HG02852 (cell line): Measurements from ENCODE around the gene SNAPC4.
"Not testable (repeated sequence)": the region's sequence is repeated elsewhere in the genome, so short reads cannot be mapped to it uniquely, and the experiment has no call there.

ENCODE experiments used
- ATAC-seq: cut with Tn5 transposase; IDR thresholded peaks from one replicate; pipeline ENCODE4 v1.9.1; 2021; ENCODE audit warnings: mild to moderate bottlenecking, moderate library complexity; ENCODE audit not compliant: unreplicated experiment

The SNAPC4 gene

DNA sequence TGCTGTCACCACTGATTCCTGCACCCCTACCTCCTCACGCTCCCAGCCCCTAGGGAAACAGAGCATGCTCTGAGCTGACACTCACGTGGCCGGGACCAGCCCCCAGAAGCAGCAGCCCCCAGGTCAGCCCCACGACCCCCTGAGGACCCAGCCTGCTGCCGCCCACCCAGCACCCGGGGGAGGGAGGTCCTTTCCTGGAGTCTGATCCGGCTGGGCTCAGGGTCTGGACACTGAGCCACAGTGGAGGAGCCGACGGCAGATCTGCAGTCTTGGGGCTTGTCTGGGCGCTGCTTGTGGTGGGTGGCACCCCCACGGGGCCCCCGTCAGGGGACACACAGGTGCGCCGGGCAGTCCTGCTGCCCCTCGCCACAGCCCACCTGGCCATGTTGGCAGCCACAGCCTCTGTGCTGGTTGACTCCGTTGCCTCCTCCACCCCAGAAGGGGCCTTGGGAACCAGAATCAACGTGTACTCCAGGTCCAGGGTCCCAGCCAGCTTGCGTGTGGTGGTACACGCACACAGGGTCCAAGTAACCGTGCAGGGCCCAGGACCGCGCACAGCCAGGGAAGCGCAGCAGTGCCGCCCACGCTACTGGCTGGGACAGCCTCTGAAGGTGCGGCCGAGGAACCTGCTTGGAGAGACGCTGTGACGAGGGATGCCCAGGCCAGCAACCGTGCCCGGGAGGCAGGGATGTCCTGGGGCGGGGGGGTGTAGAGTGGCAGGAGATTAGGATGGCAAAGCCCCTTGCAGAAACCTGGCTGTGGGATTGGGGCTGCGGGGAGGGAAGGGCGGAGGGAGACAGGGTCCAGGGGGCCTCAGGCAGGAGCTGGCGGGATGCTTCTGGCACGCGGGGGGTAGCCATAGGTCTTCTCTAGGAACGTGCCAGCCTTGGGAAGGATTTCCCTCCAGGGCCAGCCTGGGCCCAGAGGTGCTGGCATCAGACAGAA is 39.9 kb downstream of the SNAPC4 start:
- ATAC-seq: no peak

GRCh38 chr9:136358888-136359287 is 41.1 kb downstream of the SNAPC4 start:
- ATAC-seq: no peak

- no peak for ATAC-seq
Measured at GRCh38 chr9:136358016-136358415, 42.0 kb downstream of the SNAPC4 start.

DNA sequence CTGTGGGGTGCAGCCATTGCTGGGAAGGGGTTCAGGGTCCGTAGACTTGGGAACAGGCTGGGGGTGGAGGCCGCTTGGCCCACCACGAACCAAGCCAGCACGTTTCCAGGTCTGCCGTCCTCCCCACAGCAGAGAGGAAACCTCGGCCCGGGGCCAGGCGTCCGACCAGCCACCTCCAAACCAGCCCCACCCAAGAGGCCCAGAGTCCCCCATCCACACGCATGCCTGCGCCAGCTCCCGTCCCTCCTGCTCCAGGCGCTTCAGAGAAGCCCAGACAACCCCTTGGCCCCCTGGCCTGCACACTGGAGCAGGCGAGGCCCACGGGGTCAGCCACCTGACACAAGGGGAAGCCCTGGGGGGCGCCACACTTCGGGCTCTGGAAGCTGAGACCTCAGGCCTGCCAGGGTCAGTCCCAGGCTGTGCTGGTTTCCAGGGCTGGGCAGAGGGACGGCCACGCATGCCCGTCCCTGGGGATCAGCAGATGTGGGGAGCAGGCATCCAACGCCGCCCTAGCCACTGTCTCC is 42.7 kb downstream of the SNAPC4 start:
- ATAC-seq: no peak

GRCh38 chr9:136355616-136356557 is 44.1 kb downstream of the SNAPC4 start:
- ATAC-seq: no peak

DNA sequence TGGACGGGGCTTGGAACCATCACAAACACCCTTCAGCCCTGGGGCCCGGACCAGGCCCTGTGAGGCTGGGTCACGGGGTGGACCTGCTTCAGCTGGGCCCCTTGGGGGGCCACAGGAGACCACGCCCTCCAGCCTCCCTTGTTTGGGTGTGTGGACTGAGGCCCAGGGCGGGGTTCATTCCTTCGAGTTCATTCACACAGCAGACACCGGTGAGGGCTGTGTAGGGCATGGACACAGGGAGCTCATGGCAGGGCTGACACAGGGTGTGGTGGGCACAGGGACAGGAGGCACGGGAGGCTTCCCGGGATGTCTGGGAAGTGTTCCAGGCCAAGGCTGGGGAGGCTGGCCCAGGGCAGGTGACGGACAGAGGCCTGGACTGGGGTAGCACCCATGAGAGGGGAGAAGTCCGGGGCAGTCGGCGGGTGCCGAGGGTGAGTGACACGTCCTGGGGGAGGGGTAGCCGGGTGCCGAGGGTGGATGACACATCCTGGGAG is 45.3 kb downstream of the SNAPC4 start:
- no peak for ATAC-seq

GRCh38 chr9:136353757-136354488 is 46.0 kb downstream of the SNAPC4 start:
- ATAC-seq: no peak

DNA sequence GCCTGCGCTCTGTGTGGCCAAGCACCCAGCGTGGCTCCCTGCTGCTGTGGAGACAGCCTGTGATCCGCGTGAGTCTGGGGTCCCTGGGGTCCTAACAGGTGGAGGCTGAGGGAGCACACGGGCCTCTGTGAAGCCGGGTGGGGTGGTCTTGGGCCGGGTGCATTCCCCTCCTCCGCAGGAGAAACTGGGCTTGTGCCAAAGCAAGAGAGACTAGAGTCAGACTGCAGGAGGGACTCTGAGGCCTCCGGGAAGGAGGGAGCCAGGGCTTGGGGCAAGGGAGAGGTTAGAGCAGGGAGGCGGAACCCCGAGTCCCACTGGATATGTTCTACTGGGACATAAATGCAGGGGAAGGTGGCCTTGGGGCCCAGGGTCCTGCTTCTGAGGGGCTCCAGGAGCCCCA is 46.9 kb downstream of the SNAPC4 start:
- ATAC-seq: no peak

DNA sequence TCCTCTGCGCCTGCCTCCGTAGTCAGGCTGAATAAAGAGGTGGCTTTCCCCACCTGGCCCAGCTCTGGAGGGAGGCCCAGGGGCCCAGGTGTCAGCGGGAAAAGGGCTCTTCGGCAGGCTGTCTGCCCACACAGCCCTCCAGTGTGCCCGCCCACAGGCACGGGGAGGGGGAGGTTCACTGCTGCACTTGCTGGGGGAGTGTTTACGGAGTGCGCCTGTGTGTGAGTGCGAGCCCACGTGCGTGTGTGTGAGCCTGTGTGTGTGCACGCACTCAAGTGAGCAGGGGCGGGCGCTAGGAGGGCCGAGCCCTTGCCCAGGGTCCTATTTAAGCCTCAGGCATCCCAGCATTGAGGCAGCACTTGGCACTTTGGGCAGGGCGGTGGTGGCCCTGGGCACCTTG is 47.3 kb downstream of the SNAPC4 start:
- no peak for ATAC-seq

DNA sequence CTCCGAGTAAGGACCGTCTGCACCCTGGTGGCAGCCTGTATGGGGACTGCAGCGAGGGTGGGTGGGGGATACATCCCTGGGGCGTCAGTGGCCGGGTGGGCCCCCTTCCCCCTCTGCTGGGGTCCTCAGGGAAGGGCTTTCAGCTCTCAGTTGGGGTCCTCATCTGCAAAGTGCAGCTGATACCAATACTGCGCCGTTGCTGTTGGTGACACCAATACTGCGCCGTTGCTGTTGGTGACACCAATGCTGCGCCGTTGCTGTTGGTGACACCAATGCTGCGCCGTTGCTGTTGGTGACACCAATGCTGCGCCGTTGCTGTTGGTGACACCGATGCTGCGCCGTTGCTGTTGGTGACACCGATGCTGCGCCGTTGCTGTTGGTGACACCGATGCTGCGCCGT is 48.1 kb downstream of the SNAPC4 start:
- not testable (repeated sequence) for ATAC-seq

GRCh38 chr9:136351252-136351800 is 48.6 kb downstream of the SNAPC4 start:
- ATAC-seq: no peak
